ENCODE results near the gene CHD9.
A peak's percentile ranks its signal among the peaks of the same experiment; 100 is the strongest.

Gene CHD9

DNA sequence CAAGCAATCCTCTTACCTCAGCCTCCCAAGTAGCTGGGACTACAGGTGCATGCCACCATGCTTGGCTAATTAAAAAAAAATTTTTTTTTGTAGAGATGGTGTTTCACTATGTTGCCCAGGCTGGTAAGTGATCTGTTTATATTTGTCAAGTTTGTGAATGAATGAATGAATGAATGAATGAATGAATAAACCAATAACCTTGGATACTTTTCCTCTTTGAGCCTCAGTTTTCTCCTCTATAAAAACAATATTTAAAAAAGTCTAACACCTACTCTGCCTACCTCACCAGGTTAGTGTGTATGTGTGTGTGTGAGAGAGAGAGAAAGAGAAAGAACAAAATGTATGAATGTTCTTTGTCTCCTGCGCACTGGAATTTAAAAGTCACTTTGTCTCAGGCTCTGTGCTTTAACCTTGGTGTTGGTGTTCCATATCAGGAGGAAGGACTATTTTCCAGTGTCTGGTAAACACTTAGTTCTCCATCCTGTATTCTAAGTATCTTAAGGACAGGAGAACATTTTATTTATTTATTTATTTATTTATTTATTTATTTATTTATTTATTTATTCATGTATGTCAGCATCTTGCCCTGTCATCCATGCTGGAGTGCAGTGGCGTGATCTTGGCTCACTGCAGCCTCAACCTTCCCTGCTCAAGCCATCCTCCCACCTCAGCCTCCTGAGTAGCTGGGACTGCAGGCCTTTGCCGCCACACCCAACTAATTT lies 27.1 kb downstream of the CHD9 start (continued):
- TF ChIP-seq, protein P1, sequence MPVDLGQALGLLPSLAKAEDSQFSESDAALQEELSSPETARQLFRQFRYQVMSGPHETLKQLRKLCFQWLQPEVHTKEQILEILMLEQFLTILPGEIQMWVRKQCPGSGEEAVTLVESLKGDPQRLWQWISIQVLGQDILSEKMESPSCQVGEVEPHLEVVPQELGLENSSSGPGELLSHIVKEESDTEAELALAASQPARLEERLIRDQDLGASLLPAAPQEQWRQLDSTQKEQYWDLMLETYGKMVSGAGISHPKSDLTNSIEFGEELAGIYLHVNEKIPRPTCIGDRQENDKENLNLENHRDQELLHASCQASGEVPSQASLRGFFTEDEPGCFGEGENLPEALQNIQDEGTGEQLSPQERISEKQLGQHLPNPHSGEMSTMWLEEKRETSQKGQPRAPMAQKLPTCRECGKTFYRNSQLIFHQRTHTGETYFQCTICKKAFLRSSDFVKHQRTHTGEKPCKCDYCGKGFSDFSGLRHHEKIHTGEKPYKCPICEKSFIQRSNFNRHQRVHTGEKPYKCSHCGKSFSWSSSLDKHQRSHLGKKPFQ (tag by site-specific recombination; IDR thresholded peaks at IDR 0.05), result no peak
- TF ChIP-seq MZF1 (tag by site-specific recombination; IDR thresholded peaks at IDR 0.05; ENCODE audit: borderline replicate concordance) (no peak; the same call in 1 of the 2 replicates), ZNF548 (tag by site-specific recombination; IDR thresholded peaks at IDR 0.05) (no peak), YY1 (tag by site-specific recombination; IDR thresholded peaks at IDR 0.05) (no peak), ZNF335 (tag by site-specific recombination; conservative IDR thresholded peaks at IDR 0.05) (no peak), ZNF16 (tag by site-specific recombination; IDR thresholded peaks at IDR 0.05; ENCODE audit: low read depth) (no peak), ZNF626 (tag by site-specific recombination; IDR thresholded peaks at IDR 0.05) (no peak), ZBTB20 (tag by site-specific recombination; IDR thresholded peaks at IDR 0.05) (no peak), WT1 (tag by site-specific recombination; IDR thresholded peaks at IDR 0.05) (no peak), OSR2 (tag by site-specific recombination; IDR thresholded peaks at IDR 0.05) (no peak), ZNF354C (tag by site-specific recombination; IDR thresholded peaks at IDR 0.05; ENCODE audit: borderline replicate concordance, low read depth) (peak; percentile 79; the same call in 1 of the 2 replicates), FEZF1 (tag by site-specific recombination; IDR thresholded peaks at IDR 0.05) (no peak), ZNF776 (tag by site-specific recombination; IDR thresholded peaks at IDR 0.05; ENCODE audit: borderline replicate concordance) (no peak)
- TF ChIP-seq, protein P2, sequence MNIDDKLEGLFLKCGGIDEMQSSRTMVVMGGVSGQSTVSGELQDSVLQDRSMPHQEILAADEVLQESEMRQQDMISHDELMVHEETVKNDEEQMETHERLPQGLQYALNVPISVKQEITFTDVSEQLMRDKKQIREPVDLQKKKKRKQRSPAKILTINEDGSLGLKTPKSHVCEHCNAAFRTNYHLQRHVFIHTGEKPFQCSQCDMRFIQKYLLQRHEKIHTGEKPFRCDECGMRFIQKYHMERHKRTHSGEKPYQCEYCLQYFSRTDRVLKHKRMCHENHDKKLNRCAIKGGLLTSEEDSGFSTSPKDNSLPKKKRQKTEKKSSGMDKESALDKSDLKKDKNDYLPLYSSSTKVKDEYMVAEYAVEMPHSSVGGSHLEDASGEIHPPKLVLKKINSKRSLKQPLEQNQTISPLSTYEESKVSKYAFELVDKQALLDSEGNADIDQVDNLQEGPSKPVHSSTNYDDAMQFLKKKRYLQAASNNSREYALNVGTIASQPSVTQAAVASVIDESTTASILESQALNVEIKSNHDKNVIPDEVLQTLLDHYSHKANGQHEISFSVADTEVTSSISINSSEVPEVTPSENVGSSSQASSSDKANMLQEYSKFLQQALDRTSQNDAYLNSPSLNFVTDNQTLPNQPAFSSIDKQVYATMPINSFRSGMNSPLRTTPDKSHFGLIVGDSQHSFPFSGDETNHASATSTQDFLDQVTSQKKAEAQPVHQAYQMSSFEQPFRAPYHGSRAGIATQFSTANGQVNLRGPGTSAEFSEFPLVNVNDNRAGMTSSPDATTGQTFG (tag by site-specific recombination; IDR thresholded peaks at IDR 0.05; ENCODE audit: borderline replicate concordance), result no peak
- TF ChIP-seq, protein P3, sequence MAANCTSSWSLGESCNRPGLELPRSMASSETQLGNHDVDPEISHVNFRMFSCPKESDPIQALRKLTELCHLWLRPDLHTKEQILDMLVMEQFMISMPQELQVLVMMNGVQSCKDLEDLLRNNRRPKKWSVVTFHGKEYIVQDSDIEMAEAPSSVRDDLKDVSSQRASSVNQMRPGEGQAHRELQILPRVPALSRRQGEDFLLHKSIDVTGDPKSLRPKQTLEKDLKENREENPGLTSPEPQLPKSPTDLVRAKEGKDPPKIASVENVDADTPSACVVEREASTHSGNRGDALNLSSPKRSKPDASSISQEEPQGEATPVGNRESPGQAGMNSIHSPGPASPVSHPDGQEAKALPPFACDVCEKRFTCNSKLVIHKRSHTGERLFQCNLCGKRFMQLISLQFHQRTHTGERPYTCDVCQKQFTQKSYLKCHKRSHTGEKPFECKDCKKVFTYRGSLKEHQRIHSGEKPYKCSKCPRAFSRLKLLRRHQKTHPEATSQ (tag by site-specific recombination; IDR thresholded peaks at IDR 0.05), result no peak
- TF ChIP-seq, protein P4, sequence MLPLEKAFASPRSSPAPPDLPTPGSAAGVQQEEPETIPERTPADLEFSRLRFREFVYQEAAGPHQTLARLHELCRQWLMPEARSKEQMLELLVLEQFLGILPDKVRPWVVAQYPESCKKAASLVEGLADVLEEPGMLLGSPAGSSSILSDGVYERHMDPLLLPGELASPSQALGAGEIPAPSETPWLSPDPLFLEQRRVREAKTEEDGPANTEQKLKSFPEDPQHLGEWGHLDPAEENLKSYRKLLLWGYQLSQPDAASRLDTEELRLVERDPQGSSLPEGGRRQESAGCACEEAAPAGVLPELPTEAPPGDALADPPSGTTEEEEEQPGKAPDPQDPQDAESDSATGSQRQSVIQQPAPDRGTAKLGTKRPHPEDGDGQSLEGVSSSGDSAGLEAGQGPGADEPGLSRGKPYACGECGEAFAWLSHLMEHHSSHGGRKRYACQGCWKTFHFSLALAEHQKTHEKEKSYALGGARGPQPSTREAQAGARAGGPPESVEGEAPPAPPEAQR (tag by site-specific recombination; IDR thresholded peaks at IDR 0.05), result no peak

DNA sequence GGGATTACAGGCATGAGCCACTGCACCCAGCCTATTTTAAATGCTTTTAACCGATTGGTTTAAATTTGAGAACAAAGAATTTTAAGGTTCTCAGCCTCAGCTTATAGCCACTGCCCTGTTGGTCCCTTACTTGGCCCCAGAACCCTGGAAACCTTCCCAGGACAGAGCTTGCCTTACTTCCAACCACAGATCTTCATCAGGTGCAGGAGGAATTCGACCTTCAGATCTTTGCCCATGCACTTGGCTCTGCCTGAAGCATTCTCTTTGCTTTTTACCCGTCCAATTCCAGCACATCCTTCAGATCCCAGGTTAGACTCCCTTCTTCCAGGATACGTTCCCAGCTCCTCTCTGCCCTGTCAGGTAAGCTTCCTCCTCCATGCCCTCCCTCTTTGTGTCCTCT lies 27.7 kb downstream of the CHD9 start:
- Histone ChIP-seq H3K36me3 (ENCODE audit: control insufficient read depth in 2 of 2, insufficient read depth in 1 of 2, low read length in 2 of 2) (no peaks in the 10 kb centered on the region; a peak in 1 of 3 replicates), H3K27ac (ENCODE audit: extremely low read depth, low read depth, low read length) (no peak overlapping the region), H3K4me3 (ENCODE audit: low read depth, low read length) (no peak overlapping the region), H3K4me1 (ENCODE audit: control insufficient read depth, insufficient read depth, low read length) (peaks cover 8% of the 10 kb centered on the region; the same call in 1 of the 2 replicates), H3K9me3 (ENCODE audit: control insufficient read depth, insufficient read depth, low read depth, low read length) (no peaks in the 10 kb centered on the region)
- CTCF ChIA-PET, result interaction anchor here (0.7 kb wide), 1 partner anchor 155 kb away, joined by 5 read pairs; no protein-coding TSS in a partner anchor
- POLR2A ChIA-PET, result no interaction called here
- TF ChIP-seq ZNF19 (tag by site-specific recombination; IDR thresholded peaks at IDR 0.05; ENCODE audit: low read depth) (no peak), ZNF10 (tag by site-specific recombination; IDR thresholded peaks at IDR 0.05) (peak; percentile 84)

Data from HEK293 (cell line).